Skin epidermis (tissue), 12 donors: ENCODE measurements around the gene MGME1.
A peak's percentile ranks its signal among the peaks of the same experiment; 100 is the strongest.
"Not testable (repeated sequence)": the region's sequence is repeated elsewhere in the genome, so short reads cannot be mapped to it uniquely, and the experiment has no call there.

ENCODE experiments used
- H3K27ac ChIP-seq, 21 experiments: fragments of 200-600 bp; sonication (generic) in 11 of 21; one replicate each; pipeline ENCODE4 v1.5.0; 2020; ENCODE audit warnings: mild to moderate bottlenecking in 3 of 21, inconsistent platforms in 2 of 21, moderate library complexity in 2 of 21
- H3K4me3 ChIP-seq, 7 experiments: fragments of 200-600 bp; sonication (generic) in 2 of 7; one replicate each; pipeline ENCODE4 v1.5.0; 2020; ENCODE audit warnings: inconsistent platforms in 2 of 7, mild to moderate bottlenecking in 2 of 7, moderate library complexity in 1 of 7

Gene MGME1

DNA sequence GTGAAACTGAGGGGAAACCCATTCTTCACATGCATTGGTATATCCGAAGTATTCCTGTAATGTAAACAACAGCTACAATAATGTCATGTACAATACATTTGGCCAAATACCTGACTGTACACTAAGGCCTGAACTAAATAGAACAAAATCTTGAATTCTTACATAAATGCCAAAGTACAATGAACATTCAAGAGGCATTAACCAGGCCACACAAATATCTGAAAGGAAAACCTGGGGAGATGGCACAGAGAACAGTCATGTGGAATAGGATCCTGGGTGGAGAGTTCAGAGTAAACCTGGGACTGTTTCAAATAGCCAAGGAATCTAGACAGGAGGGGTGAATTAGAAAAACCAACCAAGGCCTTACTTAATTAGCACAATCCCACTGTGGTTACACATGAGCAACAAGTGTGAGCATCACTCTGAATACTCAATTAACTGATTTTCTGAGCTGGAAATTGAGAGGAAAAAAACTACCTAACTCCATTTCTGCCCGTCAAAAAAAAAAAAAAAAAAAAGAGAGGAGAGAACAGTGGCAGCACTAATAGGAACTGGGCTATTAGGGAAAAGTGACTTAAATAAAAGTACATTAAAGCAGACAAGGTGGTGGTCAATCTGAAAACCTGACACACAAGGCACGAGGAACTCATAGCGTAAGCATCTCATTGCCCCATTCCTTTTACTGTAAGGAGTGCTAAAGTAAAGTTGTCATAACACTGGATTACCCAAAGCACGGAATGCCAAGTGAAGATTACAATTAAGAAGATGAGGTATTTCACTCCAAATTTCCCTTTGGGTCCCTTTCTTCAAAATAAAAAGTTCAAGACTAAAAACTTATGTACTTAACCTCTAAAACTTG lies 11.1 kb upstream of the MGME1 start:
- Histone ChIP-seq H3K4me3 (no peak overlapping the region), H3K27ac (peak overlapping the region in 9 of 21 experiments; percentile 8 to 98 (median 42))

DNA sequence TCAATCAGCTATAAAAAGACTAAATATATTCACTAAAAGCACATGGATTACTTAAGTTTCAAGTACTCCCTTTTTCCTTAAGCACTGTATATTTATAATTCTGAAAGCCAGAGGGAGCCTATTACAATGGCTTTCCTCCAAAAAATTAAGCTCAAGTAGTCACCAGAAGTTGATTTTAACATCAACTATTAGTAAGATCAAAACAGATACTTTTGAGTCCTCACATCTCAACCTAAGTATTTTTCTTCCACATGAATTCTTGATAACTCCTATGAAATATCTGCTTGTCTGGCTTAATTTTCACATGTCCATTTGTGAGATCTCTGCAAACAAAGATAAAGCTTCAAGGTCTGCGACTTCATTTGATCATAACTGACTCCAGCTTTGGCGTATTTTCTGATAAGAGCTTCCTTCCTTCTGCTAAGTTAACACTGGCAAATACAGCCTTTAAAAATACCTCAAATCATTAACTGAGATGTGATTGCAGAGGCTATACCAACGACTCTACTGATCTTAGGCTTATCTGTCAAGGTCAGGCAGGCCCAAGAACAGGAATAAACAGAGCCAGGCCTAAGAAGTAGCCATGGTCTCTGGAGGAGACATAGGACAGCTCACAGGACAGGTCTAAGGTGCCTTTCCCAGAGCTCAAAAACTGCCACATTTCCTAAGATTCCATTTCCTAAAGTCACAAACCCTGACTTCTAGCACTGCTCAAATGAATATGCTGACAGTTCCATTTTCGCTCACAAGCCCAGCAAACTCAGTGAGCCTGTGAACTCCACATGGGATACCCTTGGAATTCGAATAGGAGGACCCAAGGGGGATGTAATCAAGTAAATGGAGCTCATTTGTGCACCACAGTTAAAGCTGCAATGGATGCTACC lies 10.2 kb upstream of the MGME1 start:
- Histone ChIP-seq H3K4me3 (no peak overlapping the region), H3K27ac (peak overlapping the region in 17 of 21 experiments; percentile 1 to 98 (median 50))

DNA sequence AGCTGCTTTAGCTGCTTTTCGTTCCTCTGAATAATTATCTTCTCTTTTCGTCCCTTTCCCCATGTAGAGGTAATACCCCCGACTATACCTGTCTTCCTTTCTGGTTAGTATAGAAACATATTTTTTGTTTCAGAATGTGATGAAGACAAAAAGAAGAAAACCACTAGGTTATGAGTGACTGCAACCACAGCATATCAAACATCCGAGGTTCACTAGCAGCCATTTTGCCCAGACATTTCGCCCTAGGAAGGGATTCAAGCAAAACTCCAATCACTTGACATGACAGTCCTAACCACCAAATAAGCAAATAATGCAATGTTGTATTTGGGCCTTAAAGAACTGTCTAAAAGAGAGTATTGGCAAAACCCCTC lies 9.6 kb upstream of the MGME1 start:
- Histone ChIP-seq H3K4me3 (no peak overlapping the region), H3K27ac (peak overlapping the region in 18 of 21 experiments; percentile 1 to 98 (median 52))

DNA sequence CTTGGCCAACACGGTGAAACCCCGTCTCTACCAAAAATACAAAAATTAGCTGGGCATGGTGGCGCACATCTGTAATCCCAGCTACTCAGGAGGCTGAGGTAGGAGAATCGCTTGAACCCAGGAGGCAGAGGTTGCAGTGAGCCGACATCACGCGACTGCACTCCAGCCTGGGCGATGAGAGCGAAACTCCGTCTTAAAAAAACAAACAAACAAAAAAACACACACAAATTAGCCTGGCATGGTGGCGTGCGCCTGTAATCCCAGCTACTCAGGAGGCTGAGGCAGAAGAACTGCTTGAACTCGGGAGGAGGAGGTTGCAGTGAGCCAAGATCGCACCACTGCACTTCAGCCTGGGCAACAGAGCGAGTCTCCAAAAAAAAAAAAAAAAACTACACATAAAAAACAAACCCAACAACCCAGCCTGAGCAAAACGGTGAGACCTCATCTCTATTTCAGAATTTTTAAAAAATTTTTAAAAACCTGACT lies 8.4 kb upstream of the MGME1 start:
- H3K27ac ChIP-seq = peak overlapping the region in 15 of 21 experiments; percentile 2 to 98 (median 57)
- not testable (repeated sequence) for H3K4me3 ChIP-seq

DNA sequence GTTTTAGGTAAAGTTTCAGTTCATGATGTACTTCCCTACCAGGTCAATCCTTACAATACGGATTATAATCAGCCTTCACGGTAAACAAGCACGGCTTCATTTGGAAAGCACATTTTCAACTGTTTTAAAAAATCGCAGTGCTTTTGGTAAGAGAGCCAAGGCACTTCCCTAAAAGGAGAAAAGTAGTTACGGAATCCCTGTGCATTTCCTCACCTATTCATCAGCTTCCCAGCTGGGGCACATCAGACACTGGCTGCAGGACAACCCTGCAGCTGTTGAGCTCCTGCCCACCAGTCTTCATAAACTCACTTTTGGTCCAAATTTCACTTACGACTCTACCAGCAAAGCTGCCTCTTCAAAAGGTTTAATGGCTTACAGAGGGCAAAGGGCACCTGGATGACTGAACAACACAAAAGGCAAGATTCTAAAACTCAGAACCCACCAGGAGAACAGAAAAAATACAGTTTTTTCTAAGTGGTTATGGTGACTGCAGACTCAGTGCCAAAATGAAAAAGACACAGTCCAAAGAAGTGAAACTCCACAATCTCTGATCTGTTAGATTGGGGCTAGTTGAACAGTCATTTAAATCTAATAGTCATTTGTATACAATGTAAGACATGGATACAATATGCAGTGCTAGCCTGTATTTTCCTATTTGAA lies 7.8 kb upstream of the MGME1 start:
- Histone ChIP-seq H3K4me3 (no peak overlapping the region), H3K27ac (peak overlapping the region in 16 of 21 experiments; percentile 37 to 98 (median 60))

DNA sequence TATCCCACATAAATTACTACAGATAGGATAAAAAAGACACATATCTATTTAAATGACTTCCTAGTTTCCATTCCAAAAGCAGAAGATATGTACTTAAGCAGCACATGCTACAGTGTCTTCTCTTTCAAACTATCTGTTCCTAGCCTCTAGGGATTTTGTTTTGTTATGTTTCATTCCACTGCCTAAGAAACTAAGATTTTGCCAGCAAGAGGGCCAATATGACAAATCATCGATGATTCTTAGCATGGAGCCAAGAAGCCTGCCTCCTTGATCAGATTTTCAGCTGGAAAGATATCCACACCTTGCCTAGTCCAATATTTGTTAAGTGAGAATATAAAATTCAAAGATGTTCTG lies 7.3 kb upstream of the MGME1 start:
- H3K27ac ChIP-seq = peak overlapping the region in 13 of 21 experiments; percentile 42 to 98 (median 61)
- H3K4me3 ChIP-seq = no peak overlapping the region

DNA sequence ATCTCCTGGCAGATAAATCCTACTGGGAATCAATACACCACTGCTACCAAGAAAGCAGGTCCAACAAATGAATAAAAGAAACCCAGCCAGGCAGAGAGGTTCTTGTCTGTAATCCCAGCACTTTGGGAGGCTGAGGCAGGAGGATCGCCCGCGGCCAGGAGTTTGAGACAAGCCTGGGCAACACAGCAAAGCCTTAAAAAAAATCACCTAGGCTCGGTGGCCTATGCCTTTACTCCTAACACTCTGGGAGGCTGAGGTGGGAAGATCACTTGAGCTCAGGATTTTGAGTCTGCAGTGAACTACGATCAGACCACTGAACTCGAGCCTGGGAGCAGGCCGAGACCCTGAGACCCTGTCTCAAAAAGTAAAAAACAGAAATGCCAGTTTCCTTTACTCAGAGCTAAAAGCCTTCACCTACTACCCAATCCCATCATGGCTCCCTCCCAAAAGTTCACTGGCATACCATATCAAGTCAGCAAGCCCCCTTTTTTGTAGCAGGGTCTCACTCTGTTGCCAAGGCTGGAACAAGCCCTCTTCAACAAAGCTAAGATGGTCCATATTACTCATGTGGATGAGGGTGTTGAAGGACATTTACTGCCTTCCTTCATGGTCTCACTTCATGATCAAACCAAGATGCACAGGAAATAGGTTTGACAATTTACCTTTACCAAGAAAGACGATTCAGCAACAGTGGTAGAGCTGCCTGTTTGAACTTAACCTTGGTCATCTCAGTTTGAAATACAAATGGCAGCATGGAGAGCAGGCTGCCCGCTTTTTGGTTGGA lies 5.5 kb upstream of the MGME1 start:
- H3K4me3 ChIP-seq = no peak overlapping the region
- peak overlapping the region in 19 of 21 experiments; percentile 2 to 98 (median 56) for H3K27ac ChIP-seq

DNA sequence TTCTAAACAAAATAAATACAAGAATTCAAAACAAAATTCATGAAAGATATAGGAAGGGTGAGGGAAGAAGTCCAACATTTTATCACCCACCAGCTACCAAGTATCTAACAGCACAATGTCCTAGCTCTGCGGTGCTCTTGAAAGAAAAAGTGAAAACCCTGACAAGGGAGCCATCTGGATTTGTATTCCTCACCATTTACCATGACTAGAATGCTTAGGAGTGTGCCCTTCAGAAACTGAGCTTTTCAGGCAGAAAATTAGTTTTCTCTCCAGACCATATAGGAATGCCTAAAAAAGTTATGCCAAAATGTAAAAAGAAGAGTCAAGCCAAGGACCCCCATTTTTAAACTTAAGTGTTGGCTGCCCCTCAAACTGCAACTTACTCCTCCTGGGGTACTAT lies 4.7 kb upstream of the MGME1 start:
- no peak overlapping the region for H3K4me3 ChIP-seq
- peak overlapping the region in 14 of 21 experiments; percentile 2 to 98 (median 51) for H3K27ac ChIP-seq

DNA sequence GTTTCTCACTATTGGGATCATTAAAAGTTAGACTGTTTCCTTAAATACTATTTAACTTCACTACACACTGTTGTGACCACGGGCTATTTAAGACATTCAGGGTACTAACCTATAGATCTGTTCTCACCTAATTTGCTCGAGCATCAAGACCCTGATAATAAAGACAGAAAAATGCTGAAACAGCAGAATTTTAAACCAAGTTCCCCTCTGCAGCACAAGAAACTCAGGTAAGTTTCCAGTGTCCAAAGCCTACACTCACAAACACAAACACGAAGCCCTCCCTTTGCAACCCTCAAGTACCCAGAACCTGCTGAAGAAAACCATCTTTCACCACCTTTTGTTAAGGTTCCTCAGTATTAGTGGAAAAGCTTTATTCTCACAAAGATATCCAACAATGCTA lies 4.2 kb upstream of the MGME1 start:
- H3K27ac ChIP-seq = peak overlapping the region in 13 of 21 experiments; percentile 6 to 99 (median 96)

DNA sequence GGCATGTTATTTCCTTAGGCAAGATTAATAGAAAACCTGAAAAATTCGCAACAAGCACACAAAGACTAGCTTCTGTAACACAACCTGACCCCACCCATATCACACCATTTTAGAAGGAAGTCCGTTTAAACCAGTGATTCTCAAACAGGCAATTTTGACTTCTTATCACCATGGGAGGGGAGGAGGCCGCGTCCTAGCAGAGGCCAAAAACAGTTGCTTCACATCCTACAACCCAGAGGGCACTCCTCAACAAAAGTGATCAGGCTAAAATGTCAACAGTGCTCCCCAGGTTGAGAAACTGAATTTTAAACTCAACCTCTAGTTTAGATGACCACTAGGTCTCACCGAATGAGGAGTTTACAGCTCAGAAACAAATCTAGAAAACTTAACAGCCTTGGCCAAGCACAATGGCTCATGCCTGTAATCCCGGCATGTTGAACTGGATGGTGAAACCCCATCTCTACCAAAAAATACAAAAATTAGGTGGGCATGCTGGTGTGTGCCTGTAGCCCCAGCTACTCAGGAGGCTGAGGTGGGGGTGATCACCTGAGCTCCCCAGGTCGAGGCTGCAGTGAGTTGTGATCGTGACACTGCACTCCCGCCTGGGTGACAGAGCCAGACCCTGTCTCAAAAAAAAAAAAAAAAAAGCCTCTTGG lies 3.6 kb upstream of the MGME1 start:
- Histone ChIP-seq H3K4me3 (peak overlapping the region in 3 of 7 experiments; percentile 75 to 88 (median 84)), H3K27ac (peak overlapping the region in 17 of 21 experiments; percentile 35 to 99 (median 97))

More for the DNA sequence above, 4.2 kb upstream of the MGME1 start:
- no peak overlapping the region for H3K4me3 ChIP-seq

DNA sequence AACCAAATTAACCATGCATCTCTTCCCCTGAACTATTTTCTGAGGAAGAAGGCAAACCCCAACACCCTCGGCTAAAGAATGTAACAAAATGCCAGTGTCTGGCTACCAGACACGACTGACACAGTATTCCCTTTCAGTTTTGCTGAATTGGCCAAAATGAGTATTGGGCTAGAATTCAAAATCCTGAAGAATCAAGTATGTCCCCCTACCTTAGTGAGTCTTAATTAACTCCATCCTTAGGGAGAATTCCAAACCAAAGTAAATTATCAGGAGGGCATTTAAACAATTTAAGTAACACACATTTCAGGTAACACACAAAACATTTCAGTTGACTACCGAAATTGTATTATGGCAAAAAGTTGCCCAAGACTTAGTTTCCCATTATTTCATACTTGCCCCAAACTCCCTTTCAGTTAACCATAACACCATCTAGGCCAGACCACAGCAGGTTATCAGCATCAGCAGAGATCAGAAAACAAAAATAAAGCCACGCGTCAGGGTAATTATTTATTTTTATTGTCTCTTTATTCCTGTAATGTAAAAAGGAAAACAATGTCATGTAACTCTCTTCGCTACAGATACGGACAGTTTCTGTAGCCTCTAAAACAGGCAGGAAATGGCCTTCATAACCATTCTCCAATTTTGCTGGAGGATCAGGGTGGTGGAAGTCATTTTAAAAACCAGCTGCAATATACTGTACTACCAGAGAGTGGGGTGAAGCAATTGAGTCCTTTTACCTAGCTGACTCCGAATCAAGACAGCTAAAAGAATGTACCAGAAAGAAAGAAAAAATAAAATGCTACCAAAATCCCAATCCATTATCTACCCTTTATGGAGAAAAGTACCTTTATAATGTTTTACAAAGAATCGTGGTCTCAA lies 2.1 kb upstream of the MGME1 start:
- Histone ChIP-seq H3K4me3 (peak overlapping the region; percentile 75 to 88 (median 84)), H3K27ac (peak overlapping the region in 20 of 21 experiments; percentile 11 to 99 (median 97))

DNA sequence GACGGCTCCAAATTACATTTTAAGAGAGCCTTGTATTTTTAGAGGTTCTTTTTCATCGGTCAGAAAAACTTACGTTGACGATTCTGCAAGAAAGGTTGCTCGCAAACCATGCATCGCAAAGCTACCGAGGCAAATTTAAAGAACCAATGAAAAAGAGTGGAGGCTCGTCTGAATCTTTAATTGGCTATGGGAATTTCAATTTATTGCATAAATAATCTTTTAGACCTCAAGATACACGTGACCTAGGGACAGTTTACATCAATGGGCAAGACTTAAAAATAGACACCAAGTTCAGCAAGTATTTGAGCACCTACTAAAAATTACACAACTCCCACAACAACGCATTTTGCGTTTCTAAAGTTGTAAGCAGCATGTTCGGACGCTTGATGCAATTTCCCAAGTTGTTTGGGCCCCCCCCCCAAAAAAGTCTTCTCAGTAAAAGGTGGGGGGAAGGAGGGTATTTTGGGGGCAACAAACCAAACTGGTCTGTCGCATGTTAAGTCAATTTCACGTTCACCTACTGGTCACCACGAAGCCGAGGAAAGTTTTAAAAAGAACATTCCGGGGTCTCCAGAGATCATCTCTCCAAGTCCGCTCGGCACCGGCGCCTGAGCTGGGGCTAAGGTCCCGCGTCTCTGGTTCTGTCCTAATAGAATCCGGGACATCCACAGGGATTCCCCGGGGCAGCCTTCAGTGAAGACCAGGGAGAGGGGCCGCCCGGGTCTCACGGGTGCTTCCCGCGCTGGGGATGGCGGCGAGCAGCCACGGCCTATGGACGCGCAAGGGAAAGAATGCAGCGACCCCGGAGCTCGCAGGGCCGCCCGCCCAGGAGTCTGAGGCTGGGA lies 1.1 kb upstream of the MGME1 start:
- H3K4me3 ChIP-seq = peak overlapping the region; percentile 75 to 88 (median 84)
- peak overlapping the region; percentile 60 to 99 (median 97) for H3K27ac ChIP-seq

DNA sequence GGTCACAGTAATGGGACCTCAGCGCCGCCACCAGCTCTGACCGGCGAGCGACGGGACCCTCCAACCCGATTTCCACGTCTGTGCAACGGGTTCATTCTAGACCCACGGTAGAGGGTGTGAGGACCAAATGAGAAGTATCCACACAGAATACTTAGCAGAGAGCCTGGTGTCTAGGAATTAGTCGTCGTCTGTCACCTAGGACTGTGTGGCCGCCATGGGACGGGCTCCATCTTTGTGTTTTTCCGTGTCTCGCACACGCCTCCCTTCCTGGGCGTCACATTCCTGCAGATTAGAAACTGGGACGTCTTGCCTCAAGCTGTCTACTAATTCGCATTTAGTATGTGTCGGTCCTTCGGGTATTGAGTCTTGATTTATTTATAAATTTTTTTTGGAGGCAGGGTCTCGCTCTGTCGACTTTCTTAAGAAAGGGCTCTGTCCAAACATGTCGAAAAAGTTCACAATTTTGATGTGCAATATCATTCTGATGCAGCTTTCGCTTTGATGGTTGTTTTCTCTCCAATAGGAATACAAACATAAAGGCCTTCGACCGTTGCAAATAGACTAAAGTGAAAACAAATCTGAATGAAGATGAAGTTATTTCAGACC lies 563 bp downstream of the MGME1 start:
- H3K4me3 ChIP-seq = peak overlapping the region; percentile 75 to 88 (median 84)
- peak overlapping the region; percentile 82 to 99 (median 97) for H3K27ac ChIP-seq

DNA sequence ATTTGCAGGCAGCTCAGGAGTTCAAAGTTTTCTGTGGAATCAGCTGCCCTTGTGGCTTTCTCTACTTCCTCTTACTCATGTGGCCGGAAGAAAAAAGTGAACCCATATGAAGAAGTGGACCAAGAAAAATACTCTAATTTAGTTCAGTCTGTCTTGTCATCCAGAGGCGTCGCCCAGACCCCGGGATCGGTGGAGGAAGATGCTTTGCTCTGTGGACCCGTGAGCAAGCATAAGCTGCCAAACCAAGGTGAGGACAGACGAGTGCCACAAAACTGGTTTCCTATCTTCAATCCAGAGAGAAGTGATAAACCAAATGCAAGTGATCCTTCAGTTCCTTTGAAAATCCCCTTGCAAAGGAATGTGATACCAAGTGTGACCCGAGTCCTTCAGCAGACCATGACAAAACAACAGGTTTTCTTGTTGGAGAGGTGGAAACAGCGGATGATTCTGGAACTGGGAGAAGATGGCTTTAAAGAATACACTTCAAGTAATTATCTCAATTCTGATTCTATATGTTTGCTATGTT lies 1.1 kb downstream of the MGME1 start:
- H3K4me3 ChIP-seq = peak overlapping the region; percentile 75 to 88 (median 84)

DNA sequence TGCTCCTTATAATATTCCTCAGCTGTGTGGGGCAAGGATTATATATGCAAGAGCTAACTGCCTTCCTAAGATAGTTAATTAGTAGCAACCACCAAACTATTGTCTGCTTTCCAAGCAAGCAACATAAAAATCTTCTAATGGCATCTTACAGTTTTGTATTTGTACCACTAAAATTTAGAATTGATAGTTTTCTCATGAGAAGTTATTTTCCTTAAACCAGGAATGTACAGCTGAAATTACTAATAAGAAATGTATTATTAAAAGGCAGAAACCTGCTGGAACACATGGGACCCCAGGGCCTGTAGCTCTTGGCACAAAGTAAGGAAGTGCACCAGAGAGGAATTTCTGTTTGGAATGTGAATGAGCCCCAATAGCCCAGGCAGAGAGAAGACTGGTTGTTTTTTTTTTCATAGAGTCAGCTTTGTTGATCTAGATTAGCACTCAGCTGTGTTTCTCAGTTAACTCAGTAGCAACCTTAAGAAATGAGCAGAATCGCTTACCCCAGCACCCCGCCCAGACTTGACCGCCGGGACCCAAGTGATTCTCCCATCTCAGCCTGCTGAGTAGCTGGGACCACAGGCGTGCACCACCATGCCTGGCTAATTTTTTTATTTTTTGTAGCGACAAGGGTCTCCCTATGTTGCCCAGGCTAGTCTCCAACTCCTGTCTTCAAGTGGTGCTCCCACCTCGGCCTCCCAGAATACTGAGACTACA lies 2.6 kb downstream of the MGME1 start:
- H3K4me3 ChIP-seq = peak overlapping the region; percentile 5 to 88 (median 84)
- H3K27ac ChIP-seq = peak overlapping the region in 18 of 21 experiments; percentile 9 to 99 (median 97)

More for the DNA sequence above, 1.1 kb downstream of the MGME1 start:
- peak overlapping the region in 20 of 21 experiments; percentile 50 to 99 (median 97) for H3K27ac ChIP-seq
